HG02981 (cell line): ENCODE measurements around the gene AMPD1.

Source experiments
- ATAC-seq: cut with Tn5 transposase; IDR thresholded peaks from one replicate; pipeline ENCODE4 v1.9.1; 2021; ENCODE audit warnings: mild to moderate bottlenecking, moderate library complexity; ENCODE audit not compliant: unreplicated experiment

AMPD1 gene

DNA sequence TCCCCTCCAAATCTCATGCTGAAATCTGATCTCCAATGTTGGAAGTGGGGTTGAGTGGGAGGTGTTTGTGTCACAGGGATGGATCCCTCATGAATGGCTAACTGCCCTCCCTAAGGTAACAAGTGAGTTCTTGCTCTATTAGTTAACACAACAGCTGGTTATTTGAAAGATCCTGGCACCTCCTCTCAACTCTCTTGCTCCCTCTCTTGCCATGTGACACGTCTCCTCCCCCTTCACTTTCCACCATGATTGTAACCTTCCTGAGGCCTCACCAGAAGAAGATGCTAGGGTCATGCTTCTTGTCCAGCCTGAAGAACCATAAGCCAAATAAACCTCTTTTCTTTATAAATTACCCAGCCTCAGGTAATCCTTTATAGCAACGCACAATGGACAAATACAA is 54.0 kb downstream of the AMPD1 start:
- no peak for ATAC-seq

DNA sequence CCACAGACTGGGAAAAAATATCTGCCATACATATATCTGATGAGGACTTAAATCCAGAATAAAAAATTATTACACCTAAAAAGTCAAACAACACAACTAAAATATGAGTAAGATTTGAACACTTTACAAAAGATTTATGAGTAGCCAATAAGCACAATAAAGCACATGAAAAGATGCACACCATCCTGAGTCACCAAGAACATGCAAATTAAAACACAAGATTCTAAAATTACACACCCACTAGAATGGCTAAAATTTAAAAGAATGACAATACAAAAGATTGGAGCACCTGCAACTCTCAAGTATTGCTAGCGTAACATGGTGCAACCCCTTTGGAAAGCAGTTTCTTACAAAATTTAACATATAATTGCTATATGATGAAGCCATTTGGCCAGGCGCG is 56.4 kb downstream of the AMPD1 start:
- ATAC-seq = no peak

DNA sequence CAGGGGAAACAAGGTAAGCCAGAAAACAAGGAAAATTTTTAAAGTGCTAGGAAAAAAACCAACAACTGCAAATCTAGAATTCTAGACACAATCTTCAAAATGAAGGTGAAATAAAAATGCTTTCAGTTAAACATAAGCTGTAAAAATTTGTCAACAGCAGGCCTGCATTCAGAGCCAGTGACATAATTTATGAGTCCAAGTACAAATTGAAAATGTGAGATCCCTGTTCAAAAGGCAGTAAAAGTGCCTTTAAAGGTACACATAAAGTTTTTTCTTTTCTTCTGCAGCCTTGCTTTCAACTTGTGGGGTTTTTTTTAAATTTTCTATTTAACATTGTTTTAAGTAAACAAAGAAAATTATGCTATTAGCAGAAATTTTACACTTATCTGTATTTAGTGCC is 62.9 kb downstream of the AMPD1 start:
- no peak for ATAC-seq

DNA sequence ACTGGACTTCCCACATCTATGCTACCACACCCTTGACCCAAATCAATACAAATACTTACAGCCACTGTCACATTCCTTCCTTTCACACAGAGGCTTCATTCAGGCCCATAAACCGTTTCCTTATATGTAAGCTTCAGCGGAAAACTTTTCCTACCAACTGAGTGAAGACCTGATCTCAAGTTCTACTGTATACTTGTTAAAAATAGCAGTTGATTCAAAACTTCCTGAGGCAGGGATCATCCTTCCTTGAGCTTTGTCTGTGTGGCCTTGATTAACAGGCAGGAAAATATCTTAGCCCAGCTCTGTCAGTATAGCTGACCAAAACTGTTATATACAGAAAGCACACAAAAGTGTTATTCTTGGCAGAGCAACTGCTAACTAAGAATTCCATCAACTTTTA is 68.2 kb downstream of the AMPD1 start:
- no peak for ATAC-seq

DNA sequence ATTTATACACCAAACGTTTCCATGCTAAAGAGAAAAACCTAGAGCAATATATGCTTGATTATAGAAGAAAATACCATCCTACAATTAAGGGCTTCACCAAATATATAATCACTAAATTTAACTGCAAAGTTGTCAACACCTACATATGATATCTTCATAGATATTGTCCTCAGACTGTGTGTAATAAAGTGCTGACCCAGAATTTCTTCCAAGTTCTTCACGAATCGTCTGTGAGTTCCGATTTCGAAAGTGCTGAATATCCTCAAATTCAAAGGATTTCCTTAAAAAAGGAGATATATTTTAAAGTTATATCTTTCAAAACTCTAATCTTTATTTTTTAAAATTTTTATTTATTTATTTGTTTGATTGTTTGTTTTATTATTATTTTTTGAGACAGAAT is 72.0 kb downstream of the AMPD1 start:
- ATAC-seq = no peak
